Measurements from ENCODE around the gene KPNA6.

DNA sequence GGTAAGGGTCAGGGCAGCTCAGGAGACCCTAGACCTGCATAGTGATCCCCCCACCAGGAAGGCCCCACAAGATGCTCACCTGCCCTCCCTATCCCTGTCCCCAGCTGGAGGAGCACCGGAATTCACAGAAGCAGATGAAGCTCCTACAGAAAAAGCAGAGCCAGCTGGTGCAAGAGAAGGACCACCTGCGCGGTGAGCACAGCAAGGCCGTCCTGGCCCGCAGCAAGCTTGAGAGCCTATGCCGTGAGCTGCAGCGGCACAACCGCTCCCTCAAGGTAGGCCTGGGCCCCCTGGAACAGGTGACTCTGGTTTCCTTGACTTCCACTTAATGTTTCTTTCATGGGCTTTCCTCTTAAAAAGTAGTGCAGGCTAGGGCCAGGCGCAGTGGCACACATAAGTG lies 80.0 kb downstream of the KPNA6 start:
- no peak for TF ChIP-seq POLR2AphosphoS5 (IDR thresholded peaks at IDR 0.05; ENCODE audit: insufficient read depth in 1 of 2, low read depth in 1 of 2)
- TF ChIP-seq, protein P1, sequence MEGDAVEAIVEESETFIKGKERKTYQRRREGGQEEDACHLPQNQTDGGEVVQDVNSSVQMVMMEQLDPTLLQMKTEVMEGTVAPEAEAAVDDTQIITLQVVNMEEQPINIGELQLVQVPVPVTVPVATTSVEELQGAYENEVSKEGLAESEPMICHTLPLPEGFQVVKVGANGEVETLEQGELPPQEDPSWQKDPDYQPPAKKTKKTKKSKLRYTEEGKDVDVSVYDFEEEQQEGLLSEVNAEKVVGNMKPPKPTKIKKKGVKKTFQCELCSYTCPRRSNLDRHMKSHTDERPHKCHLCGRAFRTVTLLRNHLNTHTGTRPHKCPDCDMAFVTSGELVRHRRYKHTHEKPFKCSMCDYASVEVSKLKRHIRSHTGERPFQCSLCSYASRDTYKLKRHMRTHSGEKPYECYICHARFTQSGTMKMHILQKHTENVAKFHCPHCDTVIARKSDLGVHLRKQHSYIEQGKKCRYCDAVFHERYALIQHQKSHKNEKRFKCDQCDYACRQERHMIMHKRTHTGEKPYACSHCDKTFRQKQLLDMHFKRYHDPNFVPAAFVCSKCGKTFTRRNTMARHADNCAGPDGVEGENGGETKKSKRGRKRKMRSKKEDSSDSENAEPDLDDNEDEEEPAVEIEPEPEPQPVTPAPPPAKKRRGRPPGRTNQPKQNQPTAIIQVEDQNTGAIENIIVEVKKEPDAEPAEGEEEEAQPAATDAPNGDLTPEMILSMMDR (IDR thresholded peaks at IDR 0.05), result no peak

Measured in vagina (tissue), 2 donors.